Measurements from ENCODE around the gene ETS1.

The ETS1 gene

GRCh38 chr11:128587415-128587814 is at the start of gene ETS1:
TSS of gene ETS1 (minus strand) at chr11:128587558. CDS start at chr11:128573130, 14,428 bp downstream.
- DNase-seq = no peak

- DNase-seq = no peak
Measured at GRCh38 chr11:128634395-128634794, 47.0 kb upstream of the ETS1 start.

- DNase-seq = no peak
Measured at GRCh38 chr11:128633384-128633965, 46.1 kb upstream of the ETS1 start.

GRCh38 chr11:128632141-128632791 is 44.9 kb upstream of the ETS1 start:
- peak; percentile 47 for DNase-seq

GRCh38 chr11:128630367-128631230 is 43.2 kb upstream of the ETS1 start:
- DNase-seq = peak; percentile 92

GRCh38 chr11:128629516-128630106 is 42.3 kb upstream of the ETS1 start:
- DNase-seq = no peak

- DNase-seq = no peak
Measured at GRCh38 chr11:128628686-128629085, 41.3 kb upstream of the ETS1 start.

- no peak for DNase-seq
Measured at GRCh38 chr11:128628325-128628673, 40.9 kb upstream of the ETS1 start.

GRCh38 chr11:128627666-128628324 is 40.4 kb upstream of the ETS1 start:
- no peak for DNase-seq

GRCh38 chr11:128626913-128627665 is 39.7 kb upstream of the ETS1 start:
- DNase-seq = no peak

GRCh38 chr11:128625746-128626145 is 38.4 kb upstream of the ETS1 start:
- DNase-seq = no peak

- no peak for DNase-seq
Measured at GRCh38 chr11:128625326-128625725, 38.0 kb upstream of the ETS1 start.

- peak; percentile 17 for DNase-seq
Measured at GRCh38 chr11:128624269-128625175, 37.2 kb upstream of the ETS1 start.

GRCh38 chr11:128623091-128623490 is 35.7 kb upstream of the ETS1 start:
- DNase-seq = no peak

- no peak for DNase-seq
Measured at GRCh38 chr11:128621601-128622501, 34.5 kb upstream of the ETS1 start.

GRCh38 chr11:128620309-128621100 is 33.1 kb upstream of the ETS1 start:
- DNase-seq = no peak

- no peak for DNase-seq
Measured at GRCh38 chr11:128619540-128620308, 32.4 kb upstream of the ETS1 start.

- DNase-seq = no peak
Measured at GRCh38 chr11:128619007-128619406, 31.6 kb upstream of the ETS1 start.

Measured in KG1 (cell line).